NCI-H146 treated with DMSO at 0.1 percent for 48 hours (cell line): Measurements from ENCODE around the gene YTHDF1.
"Not testable (repeated sequence)": the region's sequence is repeated elsewhere in the genome, so short reads cannot be mapped to it uniquely, and the experiment has no call there.

Source experiments
- DNase-seq: peaks from one replicate; lab custom pipeline; 2025; ENCODE audit not compliant: unreplicated experiment; lab: John Stamatoyannopoulos, UW

The YTHDF1 gene

DNA sequence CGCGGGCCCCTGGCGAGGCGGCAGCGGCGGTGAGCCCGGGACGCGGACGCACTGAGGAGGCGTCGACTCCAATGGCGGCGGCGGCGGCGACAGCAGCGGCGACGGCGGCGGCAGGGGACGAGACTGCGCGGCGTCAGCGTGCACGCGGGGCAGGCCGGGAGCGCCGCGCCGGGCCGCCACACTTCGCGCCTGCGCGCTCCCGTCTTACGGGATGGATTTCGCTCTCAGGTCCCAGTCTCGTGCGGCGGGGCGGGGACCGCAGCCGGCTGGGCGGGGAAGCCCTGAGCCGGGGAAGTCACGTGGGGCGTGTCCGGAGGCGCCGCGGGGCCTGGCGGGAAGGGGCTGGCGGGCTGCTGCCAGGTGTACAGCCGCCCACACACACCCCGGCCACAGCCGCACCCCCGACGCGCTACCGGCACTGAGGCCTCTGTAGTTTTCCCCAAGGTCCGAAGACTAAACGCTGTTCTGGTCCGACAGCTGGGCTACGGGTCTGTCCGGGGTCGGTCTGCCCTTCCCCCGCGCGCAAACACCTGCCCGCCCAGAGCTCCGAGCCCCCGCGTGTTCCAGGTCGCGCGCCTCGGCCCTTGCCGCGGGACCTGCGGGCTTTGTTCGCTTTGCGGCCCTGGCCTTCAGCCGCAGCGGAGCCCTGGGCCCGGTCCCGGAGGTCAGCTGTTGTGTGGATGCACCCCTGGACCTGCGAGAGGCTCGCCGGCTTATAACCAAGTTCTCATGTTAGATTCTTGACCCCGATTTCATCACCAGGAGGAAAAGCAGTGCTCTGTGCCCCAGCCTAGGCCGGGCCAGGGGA lies at the start of gene YTHDF1:
Gene YTHDF1, minus strand, starts transcription at position 91 of the 808 bp plus-strand sequence. CDS start 239 bp downstream, outside the sequence.
- DNase-seq = peak; percentile 93

DNA sequence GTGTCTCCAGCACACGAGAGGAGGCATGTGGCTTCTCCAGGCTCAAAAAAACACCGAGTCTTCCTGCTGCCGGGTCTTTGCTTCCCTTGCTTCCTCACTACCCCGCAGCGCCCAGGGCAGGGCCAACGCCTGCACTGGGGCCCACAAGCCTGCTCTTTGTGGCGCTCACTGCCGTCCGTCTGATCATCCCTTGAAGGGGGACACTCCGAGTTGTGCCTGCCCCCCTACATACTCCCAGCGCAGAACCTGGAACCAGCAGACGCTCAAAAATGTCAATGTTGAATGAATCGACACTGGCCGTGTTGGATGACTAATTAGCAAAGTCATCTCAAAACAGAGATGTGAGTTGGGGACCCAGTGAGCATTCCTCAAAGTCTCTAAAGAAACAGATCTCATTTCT lies 48.6 kb upstream of the YTHDF1 start:
- no peak for DNase-seq

DNA sequence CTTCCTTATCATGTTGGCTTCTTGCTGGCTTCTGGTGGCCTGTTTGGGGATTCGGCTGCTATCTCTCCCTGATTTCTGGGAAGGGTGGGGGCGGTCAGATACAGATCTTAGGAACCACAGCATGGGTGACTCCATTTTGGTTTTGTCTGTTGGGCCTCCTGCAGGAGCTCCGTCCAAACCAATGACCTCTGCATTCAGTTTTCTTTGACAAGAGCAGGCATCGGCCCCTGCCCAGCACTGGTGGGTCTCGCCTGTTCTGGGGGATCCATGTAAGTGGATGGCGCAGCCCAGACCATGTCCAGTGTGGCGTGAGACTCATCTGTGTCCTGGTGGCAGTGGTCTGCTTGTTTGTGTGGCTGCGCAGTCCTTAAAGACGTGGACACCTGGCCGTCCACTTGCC lies 48.1 kb upstream of the YTHDF1 start:
- no peak for DNase-seq

DNA sequence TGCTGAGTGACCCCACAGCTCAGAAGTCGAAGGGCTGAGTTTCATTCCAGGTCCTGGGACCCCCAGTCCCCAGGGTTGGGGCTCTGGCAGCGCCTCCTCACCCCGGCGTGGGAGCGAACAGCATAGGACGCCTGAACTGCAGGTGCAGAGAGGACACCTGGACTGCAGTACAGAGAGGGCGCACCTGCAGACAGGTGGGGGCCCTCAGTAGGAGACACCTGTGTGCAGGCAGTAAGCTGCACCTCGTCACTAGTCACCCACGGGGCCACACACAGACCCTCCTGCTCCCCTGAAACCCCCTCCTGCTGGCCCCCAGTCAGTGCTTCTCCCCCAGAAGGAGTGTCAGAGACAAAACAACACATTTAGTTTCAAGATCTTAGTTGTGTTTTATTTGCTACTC lies 46.9 kb upstream of the YTHDF1 start:
- DNase-seq = no peak

DNA sequence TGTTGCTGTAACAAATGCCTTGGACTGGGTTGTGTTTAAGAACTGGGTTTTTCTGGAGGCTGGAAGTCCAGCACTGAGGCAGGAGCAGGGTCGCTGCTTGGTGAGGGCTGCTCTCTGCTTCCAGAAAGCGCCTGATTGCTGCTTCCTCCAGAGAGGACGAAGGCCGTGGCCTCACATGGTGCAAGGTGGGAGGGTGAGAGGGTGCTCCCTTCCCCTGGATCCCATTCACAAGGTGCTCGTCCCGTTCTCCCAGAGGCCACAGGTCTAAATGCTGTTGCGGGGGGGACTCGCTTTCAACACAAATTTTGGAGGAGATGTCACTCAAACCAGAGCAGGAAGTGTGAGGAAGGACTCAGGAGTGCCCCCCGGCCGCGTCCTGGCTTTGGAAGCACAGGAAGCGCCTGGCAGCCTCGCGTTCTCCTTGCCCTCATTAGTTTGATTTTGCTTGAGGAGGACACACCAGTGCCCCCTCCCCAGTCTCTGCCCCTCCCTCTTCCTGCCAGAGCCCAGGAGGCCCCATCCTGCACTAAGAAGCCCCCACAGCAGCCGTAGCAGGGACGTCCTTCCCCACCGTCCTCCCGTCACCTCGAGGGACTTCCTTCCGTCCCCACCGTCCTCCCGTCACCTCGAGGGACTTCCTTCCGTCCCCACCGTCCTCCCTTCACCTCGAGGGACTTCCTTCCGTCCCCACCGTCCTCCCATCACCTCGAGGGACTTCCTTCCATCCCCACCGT lies 46.0 kb upstream of the YTHDF1 start:
- DNase-seq = no peak

DNA sequence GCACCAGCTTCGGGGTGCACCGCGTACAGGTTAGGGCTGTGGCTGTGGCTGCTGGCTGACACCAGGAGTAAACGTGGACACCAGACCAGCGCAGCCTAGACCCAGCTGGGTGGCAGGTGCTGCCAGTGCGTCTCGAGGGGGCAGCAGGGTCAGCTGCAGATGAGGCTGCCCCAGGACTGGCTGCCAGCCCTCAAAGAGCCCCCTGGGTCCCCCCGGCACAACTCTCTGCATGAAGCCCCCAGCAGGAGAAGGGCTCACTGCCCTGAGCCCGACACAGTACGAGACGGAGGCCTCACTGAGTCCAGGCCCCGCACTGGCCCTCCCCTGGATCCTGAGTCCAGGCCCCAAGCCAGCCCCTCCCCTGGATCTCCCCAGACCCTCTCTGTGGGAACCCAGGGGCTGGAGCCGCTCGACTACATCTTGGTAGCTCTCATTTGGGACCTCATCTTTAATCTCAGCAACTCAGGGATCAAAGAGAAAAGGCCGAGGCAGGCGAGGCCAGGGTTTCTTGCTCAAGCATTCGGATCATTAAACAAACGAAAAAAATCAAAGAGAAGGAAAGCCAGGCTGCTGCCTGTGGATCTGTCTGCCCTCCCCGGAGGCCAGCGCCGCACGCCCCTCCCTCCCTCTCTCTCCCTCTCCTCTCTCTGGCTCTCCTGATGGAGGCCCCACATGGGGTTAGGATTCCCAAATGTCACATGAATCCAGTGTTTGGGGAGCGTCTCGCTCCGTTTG lies 45.3 kb upstream of the YTHDF1 start:
- no peak for DNase-seq

DNA sequence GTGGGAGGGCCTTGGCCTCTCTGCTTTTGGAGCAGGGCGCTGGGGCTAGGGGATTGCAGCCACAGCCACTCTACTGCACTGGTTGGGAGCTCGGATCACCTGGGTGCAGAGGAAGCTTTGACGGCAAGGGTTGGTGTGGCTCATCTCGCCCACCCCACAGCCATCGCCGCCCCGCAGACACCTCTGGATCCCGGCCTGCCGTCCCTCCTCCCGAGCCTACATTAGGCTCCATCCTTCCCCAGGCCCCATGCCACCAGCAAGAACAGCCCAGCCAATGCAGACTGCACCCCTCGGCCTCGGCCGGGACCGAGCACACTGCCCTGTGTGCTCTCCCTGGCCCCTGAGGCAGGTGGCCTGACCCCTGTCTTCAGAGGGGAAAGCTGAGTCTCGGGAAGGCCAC lies 44.6 kb upstream of the YTHDF1 start:
- no peak for DNase-seq

DNA sequence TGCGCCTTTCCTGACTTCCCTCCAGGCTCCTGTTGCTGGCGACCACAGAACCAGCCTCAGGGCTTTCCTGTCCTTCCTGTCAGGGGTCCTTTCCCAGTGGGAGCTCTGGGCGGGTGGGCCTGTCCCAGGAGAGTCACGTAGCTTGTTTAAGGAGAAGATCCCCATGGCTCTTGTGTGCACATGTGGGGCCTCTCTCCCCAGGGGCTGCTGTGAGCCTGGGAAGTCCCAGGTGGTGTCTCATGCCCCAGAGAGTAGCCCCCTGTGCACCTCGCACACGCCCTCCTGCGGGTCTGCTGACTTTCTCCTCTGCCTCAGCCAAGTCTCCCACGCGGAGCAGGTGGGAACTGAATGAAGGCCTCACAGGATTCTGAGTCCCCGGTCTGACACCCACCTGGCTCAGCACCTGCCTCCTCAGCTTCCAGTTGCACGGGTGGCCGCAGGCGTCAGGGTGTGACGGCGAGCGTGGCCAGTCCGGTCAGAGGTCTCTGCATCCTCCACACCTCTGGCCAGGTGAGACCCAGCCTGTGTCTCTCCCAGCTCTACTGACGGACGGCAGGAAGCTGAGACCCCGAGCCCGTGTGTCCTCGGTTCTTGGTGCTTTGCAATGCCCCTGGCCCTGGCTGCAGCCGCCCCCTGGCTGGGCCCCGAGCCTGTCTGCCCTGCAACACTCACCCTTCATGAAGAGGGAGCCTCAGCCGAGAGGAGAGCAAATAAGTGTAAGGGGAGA lies 44.0 kb upstream of the YTHDF1 start:
- DNase-seq = no peak

DNA sequence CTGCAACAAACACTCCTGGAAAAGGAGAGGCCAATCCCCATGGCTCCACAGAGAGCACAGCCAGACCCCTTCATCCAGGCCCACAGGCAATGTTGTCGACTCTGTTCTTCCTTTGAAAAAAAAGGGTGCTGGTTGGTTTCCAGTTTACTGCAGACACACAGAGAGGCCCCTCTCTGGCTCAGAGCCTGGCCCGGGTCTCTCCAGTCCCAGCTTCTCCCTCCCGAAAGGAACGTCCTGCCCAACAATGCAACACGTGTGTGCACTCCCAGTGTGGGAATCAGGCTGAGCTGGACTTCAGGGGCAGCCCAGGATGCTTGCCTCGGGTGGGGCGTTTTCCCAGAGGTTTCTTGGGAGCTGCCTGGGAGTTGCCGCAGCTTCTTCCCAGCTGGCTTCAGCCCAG lies 42.9 kb upstream of the YTHDF1 start:
- no peak for DNase-seq

DNA sequence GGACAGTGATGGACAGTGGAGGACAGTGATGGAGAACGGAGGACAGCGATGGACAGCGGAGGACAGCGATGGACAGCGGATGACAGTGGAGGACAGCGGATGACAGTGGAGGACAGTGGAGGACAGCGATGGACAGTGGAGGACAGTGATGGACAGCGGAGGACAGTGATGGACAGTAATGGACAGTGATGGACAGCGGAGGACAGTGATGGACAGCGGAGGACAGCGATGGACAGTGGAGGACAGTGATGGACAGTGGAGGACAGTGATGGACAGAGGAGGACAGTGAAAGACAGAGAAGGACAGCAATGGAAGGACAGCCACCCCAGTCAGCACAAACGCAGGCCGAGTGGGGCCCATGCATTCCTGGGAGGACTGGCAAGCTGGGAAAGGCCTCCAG lies 41.7 kb upstream of the YTHDF1 start:
- no peak for DNase-seq

DNA sequence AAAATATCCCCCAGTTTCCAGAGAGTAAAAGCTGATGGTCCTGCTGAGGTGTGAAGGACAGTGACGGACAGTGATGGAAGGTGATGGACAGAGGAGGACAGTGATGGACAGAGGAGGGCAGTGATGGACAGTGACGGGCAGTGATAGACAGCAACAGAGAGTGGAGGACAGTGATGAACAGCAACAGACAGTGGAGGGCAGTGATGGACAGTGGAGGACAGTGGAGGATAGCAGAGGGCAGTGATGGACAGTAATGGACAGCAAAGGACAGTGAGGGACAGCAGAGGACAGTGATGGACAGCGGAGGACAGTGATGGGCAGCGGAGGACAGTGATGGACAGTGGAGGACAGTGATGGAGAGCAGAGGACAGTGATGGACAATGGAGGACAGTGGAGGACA lies 41.0 kb upstream of the YTHDF1 start:
- no peak for DNase-seq

DNA sequence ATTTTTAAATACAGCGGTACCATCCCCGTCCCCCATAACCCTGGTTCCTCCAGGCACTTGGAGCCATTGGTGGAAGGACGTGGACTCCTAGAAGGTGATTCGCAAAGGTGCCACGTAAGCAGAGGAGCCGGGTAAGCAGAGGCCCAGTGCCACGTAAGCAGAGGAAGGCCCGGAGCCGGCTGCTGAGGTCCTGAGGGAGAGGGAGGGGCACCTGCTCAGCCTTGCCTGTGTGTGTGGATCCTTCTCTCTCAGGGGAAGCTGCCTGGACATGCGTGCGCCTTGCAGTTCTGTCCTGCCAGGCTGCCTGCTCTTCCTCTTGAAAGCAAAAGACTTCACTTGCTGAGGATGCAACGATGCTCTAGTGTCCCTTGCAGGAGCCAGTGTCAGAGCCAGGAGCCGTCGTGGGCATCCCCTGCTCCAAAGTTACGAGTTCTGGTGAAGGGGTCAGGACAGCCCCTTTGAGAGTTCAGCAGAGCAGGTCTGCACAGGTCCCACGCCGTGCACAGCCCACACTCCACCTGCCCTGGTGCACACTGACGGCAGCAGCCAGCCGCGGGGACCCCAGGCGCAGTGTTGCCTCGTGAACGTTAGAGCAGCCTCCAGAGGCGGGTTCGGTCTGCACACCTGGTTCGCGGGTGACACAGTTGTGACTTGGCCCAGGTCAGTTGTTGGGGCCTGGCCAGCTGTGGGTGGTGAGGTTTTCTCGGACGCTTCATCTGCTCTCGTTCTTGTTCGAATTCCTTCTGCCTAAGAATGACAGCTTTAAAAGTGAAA lies 40.2 kb upstream of the YTHDF1 start:
- DNase-seq = no peak

DNA sequence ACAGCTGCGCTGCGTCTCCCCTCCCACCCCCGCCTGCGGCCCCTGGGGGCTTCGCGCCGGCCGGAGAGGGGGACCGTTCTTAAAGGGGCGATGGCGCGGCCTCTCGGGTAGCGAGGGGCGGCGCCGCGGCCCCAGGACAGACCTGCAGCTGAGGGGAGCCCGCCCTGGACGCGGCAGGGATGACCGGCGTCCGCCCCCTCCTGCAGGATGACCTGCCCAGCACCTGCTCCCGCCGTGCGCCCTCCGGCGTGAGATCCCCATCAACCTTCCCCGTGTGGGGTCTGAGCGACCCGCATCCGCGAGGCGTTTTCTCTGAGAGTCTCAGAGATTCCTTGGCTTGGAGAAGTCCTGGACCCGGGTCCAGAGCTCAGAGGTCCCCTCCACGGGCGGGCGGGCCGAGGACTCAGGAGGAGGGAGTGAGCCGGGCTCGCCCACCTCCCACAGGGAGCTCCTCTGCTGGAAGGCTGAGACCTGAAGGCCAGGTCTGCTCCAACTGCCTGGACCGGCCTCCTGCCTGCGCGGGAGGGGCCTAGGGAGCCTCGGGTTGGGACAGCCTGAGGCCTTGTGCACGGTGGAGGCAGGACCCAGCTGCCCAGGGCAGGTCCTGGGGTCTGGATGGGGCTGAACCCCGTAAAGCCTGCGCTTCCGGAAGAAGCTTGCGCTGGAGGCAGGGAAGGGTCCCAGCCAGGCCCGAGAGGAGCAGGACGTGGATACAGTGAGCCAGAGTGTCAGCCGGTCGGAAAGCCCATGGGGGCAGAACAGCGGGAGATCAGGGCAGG lies 38.9 kb upstream of the YTHDF1 start:
- no peak for DNase-seq

DNA sequence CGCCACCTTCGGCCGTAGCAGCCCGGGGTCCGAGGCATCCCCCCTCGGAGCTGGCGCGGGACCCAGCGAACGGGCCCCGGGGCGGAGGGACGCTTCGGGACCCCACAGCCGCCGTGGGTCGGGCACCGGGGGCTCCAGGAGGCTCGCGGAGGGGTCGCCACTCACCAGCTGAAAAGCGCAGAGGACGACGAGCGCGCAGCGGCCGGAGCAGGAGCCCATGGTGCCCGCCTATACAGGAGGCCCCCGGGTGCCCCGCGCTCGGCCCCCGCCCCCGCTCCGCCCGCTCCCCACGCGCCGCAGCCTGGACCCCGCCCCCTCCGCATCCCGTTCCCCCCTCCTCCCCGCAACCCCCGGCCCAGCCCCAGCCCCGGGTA lies 38.3 kb upstream of the YTHDF1 start, which contains the start of gene NKAIN4:
Gene NKAIN4, minus strand, starts transcription at position 232 of the 374 bp plus-strand sequence. Its CDS starts 13 bp downstream, at position 219.
- DNase-seq = no peak

DNA sequence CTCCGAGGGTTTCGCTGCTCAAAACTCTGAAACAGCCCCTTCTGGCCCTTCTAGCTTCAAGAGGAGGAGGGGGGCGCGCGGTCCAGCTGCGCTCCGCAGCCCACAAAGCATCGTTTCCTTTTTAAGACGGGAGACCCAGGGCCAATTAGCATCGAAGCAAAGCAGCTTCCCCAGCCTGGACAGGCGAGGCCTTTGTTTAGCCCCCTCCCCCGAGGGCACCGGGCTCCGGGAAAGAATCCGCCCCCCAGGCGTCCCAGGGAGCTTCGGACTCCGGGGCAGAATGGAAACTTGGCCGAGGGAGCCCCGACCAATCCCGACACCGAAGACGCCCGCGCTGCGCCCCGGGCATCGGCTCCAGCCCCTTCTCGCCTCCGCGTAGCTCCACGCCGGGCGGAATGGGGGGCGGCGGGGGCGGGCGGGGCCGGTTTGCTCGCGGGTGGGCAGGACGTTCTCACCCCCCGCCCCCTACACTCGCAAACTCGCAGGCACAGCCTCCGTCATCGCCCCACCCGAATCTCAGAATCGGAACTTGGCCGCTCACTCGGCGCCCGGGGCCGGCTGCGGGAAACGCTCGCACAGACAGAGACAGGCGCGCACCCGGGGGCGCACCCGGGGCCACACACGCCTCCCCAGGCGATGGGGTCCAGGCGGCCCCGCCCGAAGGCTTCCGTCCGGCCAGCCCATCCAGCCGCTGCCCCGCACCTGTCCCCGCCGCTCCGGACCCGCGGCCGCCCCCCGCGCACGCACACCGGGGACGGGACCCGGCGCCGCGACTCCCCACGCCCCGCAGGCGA lies 37.7 kb upstream of the YTHDF1 start:
- DNase-seq = no peak

DNA sequence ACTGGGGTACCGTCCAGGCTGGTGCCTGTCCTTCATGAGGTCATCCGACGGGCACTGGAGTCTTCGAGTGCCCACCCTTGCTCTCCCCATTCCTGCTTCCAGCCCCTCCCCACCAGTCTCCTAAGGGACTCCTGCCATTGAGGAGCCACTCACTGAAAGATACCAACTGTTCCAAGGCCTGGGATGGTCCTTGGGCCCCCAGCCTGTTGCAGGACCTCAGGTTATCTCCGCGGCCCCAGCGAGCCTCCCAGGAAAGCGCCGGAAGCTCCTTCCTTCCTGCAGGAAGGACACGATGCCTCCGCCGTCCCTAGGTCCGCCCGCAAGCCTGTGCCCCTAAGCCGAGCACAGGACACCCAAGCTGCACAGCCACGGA lies 37.1 kb upstream of the YTHDF1 start:
- DNase-seq = no peak

DNA sequence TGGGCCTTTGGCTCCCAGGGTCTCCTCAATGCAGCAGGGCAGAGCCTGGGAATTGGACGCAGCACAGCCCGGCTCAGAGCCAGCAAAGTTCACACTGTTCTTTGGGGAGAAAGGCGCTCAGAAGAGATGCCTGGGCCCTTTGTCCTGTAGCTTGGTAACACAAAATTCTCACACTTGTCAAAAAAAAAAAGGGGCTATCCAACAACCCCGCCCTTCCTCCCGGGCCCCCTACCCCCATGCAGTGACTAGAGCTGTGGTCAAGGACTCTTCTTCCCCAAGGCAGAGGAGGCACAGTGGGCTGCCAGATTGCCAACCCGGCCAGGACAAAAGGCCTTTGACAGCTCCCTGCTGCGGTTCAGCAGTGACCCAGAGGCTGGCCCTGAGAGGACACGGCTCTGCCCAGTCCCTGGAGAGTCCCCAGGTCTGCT lies 36.4 kb upstream of the YTHDF1 start:
- no peak for DNase-seq

DNA sequence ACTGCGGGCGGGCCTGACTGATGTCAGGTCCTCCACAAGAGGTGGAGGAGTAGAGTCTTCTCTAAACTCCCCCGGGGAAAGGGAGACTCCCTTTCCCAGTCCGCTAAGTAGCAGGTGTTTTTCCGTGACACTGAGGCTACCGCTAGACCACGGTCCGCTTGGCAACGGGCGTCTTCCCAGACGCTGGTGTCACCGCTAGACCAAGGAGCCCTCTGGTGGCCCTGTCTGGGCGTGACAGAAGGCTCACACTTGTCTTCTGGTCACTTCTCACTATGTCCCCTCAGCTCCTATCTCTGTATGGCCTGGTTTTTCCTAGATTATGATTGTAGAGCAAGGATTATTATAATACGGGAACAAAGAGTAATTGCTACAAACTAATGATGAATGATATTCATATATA lies 35.4 kb upstream of the YTHDF1 start:
- DNase-seq = not testable (repeated sequence)

DNA sequence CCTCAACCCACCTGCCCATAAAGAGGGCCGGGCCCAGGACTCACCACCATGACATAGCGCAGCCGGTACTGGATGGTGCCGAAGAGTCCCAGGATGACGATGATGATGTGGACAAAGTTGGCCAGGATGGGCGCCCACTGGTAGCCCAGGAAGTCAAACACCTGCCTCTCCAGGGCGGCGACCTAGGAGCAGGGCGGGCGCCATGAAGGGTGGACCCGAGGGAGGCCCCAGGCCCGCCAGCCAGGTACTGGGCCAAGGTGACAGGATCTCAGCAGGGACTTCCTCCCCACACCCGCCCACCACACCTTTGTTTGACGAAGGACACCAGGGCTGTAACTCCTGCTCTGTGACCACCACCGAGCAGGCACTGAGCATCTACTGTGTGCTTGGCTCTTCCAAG lies 34.0 kb upstream of the YTHDF1 start:
- no peak for DNase-seq
